Astrocyte (in vitro differentiated cells and primary cell): ENCODE results near the gene GGA2. TPM values are rescaled to one million over a fixed set of nuclear protein-coding genes. Genes with fewer than 3 reads are reported as not detected.
"Not testable (repeated sequence)": the region's sequence is repeated elsewhere in the genome, so short reads cannot be mapped to it uniquely, and the experiment has no call there.

Experiments used
- DNase-seq: peaks from one replicate; pipeline ENCODE4 v3.0.0-alpha.2; 2010; ENCODE audit warnings: low read depth
- FAIRE-seq: peaks from 2 replicates; lab custom pipeline; 2011; peaks lifted over from hg19 to GRCh38; lab: Jason Lieb, UNC
- H2AFZ ChIP-seq: 2 replicates; pipeline ENCODE4 v1.6.0; 2012; ENCODE audit warnings: low read depth, low read length, inconsistent platforms
- H3K27ac ChIP-seq: 2 replicates; pipeline ENCODE4 v1.5.1; 2011; ENCODE audit warnings: low read depth, low read length, inconsistent platforms
- H3K27me3 ChIP-seq: 2 replicates; pipeline ENCODE4 v1.6.0; 2011; ENCODE audit warnings: low read length, inconsistent platforms; ENCODE audit not compliant: insufficient read depth
- H3K36me3 ChIP-seq: 2 replicates; pipeline ENCODE4 v1.5.1; 2011; ENCODE audit warnings: low read length, inconsistent platforms; ENCODE audit not compliant: insufficient read depth
- H3K4me1 ChIP-seq: 2 replicates; pipeline ENCODE4 v1.5.1; 2011; ENCODE audit warnings: low read length, inconsistent platforms; ENCODE audit not compliant: insufficient read depth
- H3K4me2 ChIP-seq: 2 replicates; pipeline ENCODE4 v1.6.0; 2012; ENCODE audit warnings: low read length, inconsistent platforms
- H3K4me3 ChIP-seq: 2 replicates; pipeline ENCODE4 v1.5.1; 2011; ENCODE audit warnings: low read depth, mild to moderate bottlenecking, low read length, inconsistent platforms; ENCODE audit not compliant: insufficient read depth
- H3K79me2 ChIP-seq: 2 replicates; pipeline ENCODE4 v1.6.0; 2012; ENCODE audit warnings: mild to moderate bottlenecking, low read length, inconsistent platforms; ENCODE audit not compliant: insufficient read depth
- H3K9ac ChIP-seq: 2 replicates; pipeline ENCODE4 v1.6.0; 2012; ENCODE audit warnings: mild to moderate bottlenecking, low read length, inconsistent platforms
- H3K9me3 ChIP-seq: 2 replicates; pipeline ENCODE4 v1.5.1; 2012; ENCODE audit warnings: low read depth, mild to moderate bottlenecking, low read length, inconsistent platforms; ENCODE audit not compliant: insufficient read depth
- H4K20me1 ChIP-seq: 2 replicates; pipeline ENCODE4 v1.6.0; 2012; ENCODE audit warnings: low read length, inconsistent platforms; ENCODE audit not compliant: insufficient read depth
- H3K27ac Mint-ChIP-seq: one replicate; pipeline ENCODE4 v1.8.0; 2021; ENCODE audit warnings: mild to moderate bottlenecking, mixed read lengths; ENCODE audit not compliant: unreplicated experiment
- H3K27me3 Mint-ChIP-seq: one replicate; pipeline ENCODE4 v1.8.0; 2021; ENCODE audit warnings: low read depth, mixed read lengths; ENCODE audit not compliant: unreplicated experiment
- H3K36me3 Mint-ChIP-seq: one replicate; pipeline ENCODE4 v1.8.0; 2021; ENCODE audit warnings: low read depth, mixed read lengths; ENCODE audit not compliant: unreplicated experiment
- H3K4me1 Mint-ChIP-seq: one replicate; pipeline ENCODE4 v1.8.0; 2021; ENCODE audit warnings: low read depth, mixed read lengths; ENCODE audit not compliant: unreplicated experiment
- H3K4me3 Mint-ChIP-seq: one replicate; pipeline ENCODE4 v1.8.0; 2021; ENCODE audit warnings: mild to moderate bottlenecking, moderate library complexity, mixed read lengths; ENCODE audit not compliant: unreplicated experiment
- H3K9me3 Mint-ChIP-seq: one replicate; pipeline ENCODE4 v1.8.0; 2021; ENCODE audit warnings: mild to moderate bottlenecking, mixed read lengths; ENCODE audit not compliant: unreplicated experiment
- EZH2 ChIP-seq: IDR thresholded peaks from 2 replicates; pipeline ENCODE4 v1.6.1; 2012; ENCODE audit warnings: mild to moderate bottlenecking, low read length, inconsistent platforms; ENCODE audit not compliant: insufficient read depth
- total RNA-seq: library from RNA; stranded (reverse); gene quantifications from 2 replicates; pipeline ENCODE4 v1.2.1, GENCODE V29; 2021
- TF ChIP-seq, protein P1 (sequence below): IDR thresholded peaks from 2 replicates; pipeline ENCODE4 v1.5.1; 2011; ENCODE audit warnings: low read depth, mild to moderate bottlenecking, inconsistent platforms, low read length, moderate library complexity; ENCODE audit not compliant: insufficient read depth

The GGA2 gene
- total RNA-seq, 1 donor from 2014 or later = 84.0 TPM

GRCh38 chr16:23552161-23552560, 41.9 kb upstream of the GGA2 start:
- Histone ChIP-seq H3K27ac (no peak overlapping the region), H3K4me1 (no peaks in the 10 kb centered on the region), H3K4me2 (no peak overlapping the region), H3K9me3 (no peaks in the 10 kb centered on the region), H3K36me3 (peaks cover 17% of the 10 kb centered on the region), H4K20me1 (no peaks in the 10 kb centered on the region), H2AFZ (no peak overlapping the region), H3K79me2 (peaks cover 19% of the 10 kb centered on the region), H3K9ac (no peak overlapping the region), H3K4me3 (no peak overlapping the region), H3K27me3 (no peaks in the 10 kb centered on the region)
- H3K4me3 Mint-ChIP-seq = no peak overlapping the region
- no peak overlapping the region for H3K27ac Mint-ChIP-seq
- no peak for TF ChIP-seq EZH2
- TF ChIP-seq, protein P1, sequence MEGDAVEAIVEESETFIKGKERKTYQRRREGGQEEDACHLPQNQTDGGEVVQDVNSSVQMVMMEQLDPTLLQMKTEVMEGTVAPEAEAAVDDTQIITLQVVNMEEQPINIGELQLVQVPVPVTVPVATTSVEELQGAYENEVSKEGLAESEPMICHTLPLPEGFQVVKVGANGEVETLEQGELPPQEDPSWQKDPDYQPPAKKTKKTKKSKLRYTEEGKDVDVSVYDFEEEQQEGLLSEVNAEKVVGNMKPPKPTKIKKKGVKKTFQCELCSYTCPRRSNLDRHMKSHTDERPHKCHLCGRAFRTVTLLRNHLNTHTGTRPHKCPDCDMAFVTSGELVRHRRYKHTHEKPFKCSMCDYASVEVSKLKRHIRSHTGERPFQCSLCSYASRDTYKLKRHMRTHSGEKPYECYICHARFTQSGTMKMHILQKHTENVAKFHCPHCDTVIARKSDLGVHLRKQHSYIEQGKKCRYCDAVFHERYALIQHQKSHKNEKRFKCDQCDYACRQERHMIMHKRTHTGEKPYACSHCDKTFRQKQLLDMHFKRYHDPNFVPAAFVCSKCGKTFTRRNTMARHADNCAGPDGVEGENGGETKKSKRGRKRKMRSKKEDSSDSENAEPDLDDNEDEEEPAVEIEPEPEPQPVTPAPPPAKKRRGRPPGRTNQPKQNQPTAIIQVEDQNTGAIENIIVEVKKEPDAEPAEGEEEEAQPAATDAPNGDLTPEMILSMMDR = no peak
- FAIRE-seq (no peak), DNase-seq (no peak)
- H3K36me3 Mint-ChIP-seq = peaks cover 11% of the 10 kb centered on the region
- H3K4me1 Mint-ChIP-seq = peaks cover 3% of the 10 kb centered on the region
- H3K27me3 Mint-ChIP-seq = no peaks in the 10 kb centered on the region
- H3K9me3 Mint-ChIP-seq = peaks cover 6% of the 10 kb centered on the region

- H3K9me3 Mint-ChIP-seq = no peaks in the 10 kb centered on the region
Measured at GRCh38 chr16:23549938-23550337, 39.6 kb upstream of the GGA2 start.

GRCh38 chr16:23544436-23544835, 34.1 kb upstream of the GGA2 start:
- H3K27ac Mint-ChIP-seq = no peak overlapping the region
- H3K36me3 Mint-ChIP-seq = peaks cover 8% of the 10 kb centered on the region
- TF ChIP-seq, protein P1 = no peak
- TF ChIP-seq EZH2 = no peak

More at GRCh38 chr16:23549938-23550337, 39.6 kb upstream of the GGA2 start:
- Histone ChIP-seq H4K20me1 (no peaks in the 10 kb centered on the region), H3K27me3 (no peaks in the 10 kb centered on the region), H3K9ac (no peak overlapping the region), H3K9me3 (no peaks in the 10 kb centered on the region), H3K27ac (no peak overlapping the region), H3K79me2 (peaks cover 2% of the 10 kb centered on the region), H3K36me3 (peaks cover 17% of the 10 kb centered on the region), H3K4me2 (no peak overlapping the region), H2AFZ (no peak overlapping the region), H3K4me3 (no peak overlapping the region), H3K4me1 (no peaks in the 10 kb centered on the region)
- FAIRE-seq (no peak), DNase-seq (no peak)
- Mint-ChIP-seq H3K4me1 (no peaks in the 10 kb centered on the region), H3K27ac (no peak overlapping the region), H3K4me3 (no peak overlapping the region), H3K27me3 (no peaks in the 10 kb centered on the region), H3K36me3 (peaks cover 12% of the 10 kb centered on the region)
- TF ChIP-seq EZH2 = no peak
- TF ChIP-seq, protein P1 = no peak

DNA sequence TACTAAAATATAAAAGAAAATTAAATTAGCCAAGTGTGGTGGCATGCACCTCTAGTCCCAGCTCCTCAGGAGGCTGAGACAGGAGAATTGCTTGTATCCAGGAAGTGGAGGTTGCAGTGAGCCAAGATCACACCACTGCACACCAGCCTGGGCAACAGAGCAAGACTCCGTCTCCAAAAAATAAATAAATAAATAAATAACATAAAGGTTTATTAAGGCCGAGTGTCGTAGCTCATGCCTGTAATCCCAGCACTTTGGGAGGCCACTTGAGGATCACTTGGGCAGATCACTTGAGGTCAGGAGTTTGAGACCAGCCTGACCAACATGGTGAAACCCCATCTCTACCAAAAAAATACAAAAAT, 30.5 kb upstream of the GGA2 start:
- not testable (repeated sequence) for H3K27ac ChIP-seq, H3K79me2 ChIP-seq, H3K4me2 ChIP-seq, H3K9me3 Mint-ChIP-seq, H3K9me3 ChIP-seq, H3K4me3 Mint-ChIP-seq, H3K9ac ChIP-seq, FAIRE-seq, H3K4me3 ChIP-seq, H3K27me3 Mint-ChIP-seq, DNase-seq, H4K20me1 ChIP-seq, H3K36me3 ChIP-seq, H3K27ac Mint-ChIP-seq, H3K27me3 ChIP-seq, H2AFZ ChIP-seq
- peaks cover 15% of the 10 kb centered on the region for H3K4me1 ChIP-seq
- peaks cover 15% of the 10 kb centered on the region for H3K36me3 Mint-ChIP-seq
- peaks cover 17% of the 10 kb centered on the region for H3K4me1 Mint-ChIP-seq

More at GRCh38 chr16:23544436-23544835, 34.1 kb upstream of the GGA2 start:
- no peak overlapping the region for H3K4me3 ChIP-seq
- no peak overlapping the region for H2AFZ ChIP-seq
- H3K9ac ChIP-seq = no peak overlapping the region
- H3K4me1 ChIP-seq = no peaks in the 10 kb centered on the region
- no peaks in the 10 kb centered on the region for H3K79me2 ChIP-seq
- H3K27me3 ChIP-seq = no peaks in the 10 kb centered on the region
- Mint-ChIP-seq H3K9me3 (no peaks in the 10 kb centered on the region), H3K27me3 (no peaks in the 10 kb centered on the region), H3K4me1 (no peaks in the 10 kb centered on the region), H3K4me3 (no peak overlapping the region)
- no peaks in the 10 kb centered on the region for H3K9me3 ChIP-seq
- H3K4me2 ChIP-seq = no peak overlapping the region
- FAIRE-seq (no peak), DNase-seq (no peak)
- H3K27ac ChIP-seq = no peak overlapping the region
- H3K36me3 ChIP-seq = peaks cover 14% of the 10 kb centered on the region
- no peaks in the 10 kb centered on the region for H4K20me1 ChIP-seq
